ENCODE measurements around the gene CDKN2A.

Gene CDKN2A

DNA sequence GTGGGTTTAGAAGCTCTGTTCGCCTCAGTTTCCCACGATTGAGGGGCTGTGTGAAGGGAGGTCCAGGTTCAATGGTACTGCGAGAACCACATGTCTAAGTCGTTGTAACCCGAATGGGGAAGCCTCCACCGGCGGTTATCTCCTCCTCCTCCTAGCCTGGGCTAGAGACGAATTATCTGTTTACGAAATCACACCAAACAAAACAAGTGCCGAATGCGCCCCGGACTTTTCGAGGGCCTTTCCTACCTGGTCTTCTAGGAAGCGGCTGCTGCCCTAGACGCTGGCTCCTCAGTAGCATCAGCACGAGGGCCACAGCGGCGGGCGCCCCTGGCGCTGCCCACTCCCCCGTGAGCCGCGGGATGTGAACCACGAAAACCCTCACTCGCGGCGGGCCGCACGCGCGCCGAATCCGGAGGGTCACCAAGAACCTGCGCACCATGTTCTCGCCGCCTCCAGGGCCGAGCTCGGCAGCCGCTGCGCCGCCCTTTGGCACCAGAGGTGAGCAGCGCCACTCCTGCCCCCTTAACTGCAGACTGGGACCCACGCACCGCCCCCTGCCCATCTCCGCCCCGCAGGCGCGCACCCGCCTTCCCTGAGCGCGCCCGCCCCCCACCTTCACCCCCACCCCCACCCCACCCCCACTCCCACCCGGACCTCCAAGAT lies at the start of gene CDKN2A:
Gene CDKN2A, minus strand, starts transcription at position 500 of the 663 bp plus-strand sequence.
- Histone ChIP-seq H3K27ac (ENCODE audit: low read depth, low read length) (peak within 1 kb of the TSS; percentile 50), H3K4me3 (ENCODE audit: low read depth in 1 of 2, low read length in 2 of 2) (peak within 1 kb of the TSS; percentile 92 to 97), H3K9me3 (ENCODE audit: control insufficient read depth in 1 of 2, low read length in 2 of 2) (no peaks in the 10 kb centered on the region), H3K27me3 (ENCODE audit: control insufficient read depth in 1 of 2, insufficient read depth in 2 of 2, low read length in 2 of 2) (peaks cover 20 to 37% of the 10 kb centered on the region in 2 donors), H3K9ac (ENCODE audit: low read depth in 1 of 2, low read length in 2 of 2) (peak within 1 kb of the TSS; percentile 46 to 79), H3K4me1 (ENCODE audit: control insufficient read depth in 1 of 2, insufficient read depth in 2 of 2, low read length in 2 of 2) (peaks cover 0 to 13% of the 10 kb centered on the region in 2 donors), H3K36me3 (ENCODE audit: control insufficient read depth in 1 of 2, insufficient read depth in 2 of 2, low read length in 2 of 2) (no peaks in the 10 kb centered on the region)

DNA sequence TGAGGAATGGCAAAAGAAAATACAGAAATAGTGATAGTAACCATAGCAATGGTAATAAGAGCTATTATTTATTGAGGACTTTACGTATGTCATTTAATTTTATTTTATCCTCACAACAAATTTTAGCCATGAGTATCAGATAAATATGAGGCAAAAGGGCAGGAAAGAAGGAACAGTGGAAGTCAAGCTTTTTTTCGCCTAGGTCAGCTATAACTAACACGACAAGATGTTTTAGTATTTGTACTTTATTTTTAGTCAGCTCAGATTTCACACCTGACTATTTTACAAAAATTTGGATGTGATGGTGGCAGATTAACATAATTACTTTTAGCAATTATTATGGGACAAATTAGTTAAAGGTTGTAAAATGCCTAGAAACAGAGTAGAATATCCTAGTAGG lies 49.7 kb upstream of the CDKN2A start:
- Histone ChIP-seq H3K36me3 (ENCODE audit: control insufficient read depth in 1 of 2, insufficient read depth in 2 of 2, low read length in 2 of 2) (no peaks in the 10 kb centered on the region), H3K9me3 (ENCODE audit: control insufficient read depth in 1 of 2, low read length in 2 of 2) (no peaks in the 10 kb centered on the region), H3K4me3 (ENCODE audit: low read depth in 1 of 2, low read length in 2 of 2) (no peak overlapping the region), H3K27me3 (ENCODE audit: control insufficient read depth in 1 of 2, insufficient read depth in 2 of 2, low read length in 2 of 2) (no peaks in the 10 kb centered on the region), H3K27ac (ENCODE audit: low read depth, low read length) (no peak overlapping the region), H3K4me1 (ENCODE audit: control insufficient read depth in 1 of 2, insufficient read depth in 2 of 2, low read length in 2 of 2) (peaks cover 32 to 51% of the 10 kb centered on the region in 2 donors), H3K9ac (ENCODE audit: low read depth in 1 of 2, low read length in 2 of 2) (no peak overlapping the region)

DNA sequence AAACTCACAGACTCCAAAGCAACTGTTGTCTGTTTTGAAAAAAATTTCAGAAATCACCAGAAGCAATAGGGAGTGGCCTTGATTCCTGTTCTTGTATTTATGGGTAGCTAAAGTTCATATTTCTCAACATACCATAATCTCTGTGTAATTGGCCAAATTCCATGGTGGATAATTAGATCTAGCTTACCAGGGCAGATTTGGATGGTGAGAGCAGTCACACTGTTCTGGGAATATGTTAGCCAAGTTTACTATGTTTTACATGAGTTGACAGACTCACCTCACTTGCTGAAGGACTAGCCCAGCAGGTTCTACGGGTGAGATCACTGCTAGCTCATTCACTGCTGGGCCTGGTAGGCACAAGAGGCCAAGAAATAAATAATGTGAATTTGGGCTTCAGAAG lies 47.6 kb upstream of the CDKN2A start:
- H3K36me3 ChIP-seq (ENCODE audit: control insufficient read depth in 1 of 2, insufficient read depth in 2 of 2, low read length in 2 of 2) = no peaks in the 10 kb centered on the region

DNA sequence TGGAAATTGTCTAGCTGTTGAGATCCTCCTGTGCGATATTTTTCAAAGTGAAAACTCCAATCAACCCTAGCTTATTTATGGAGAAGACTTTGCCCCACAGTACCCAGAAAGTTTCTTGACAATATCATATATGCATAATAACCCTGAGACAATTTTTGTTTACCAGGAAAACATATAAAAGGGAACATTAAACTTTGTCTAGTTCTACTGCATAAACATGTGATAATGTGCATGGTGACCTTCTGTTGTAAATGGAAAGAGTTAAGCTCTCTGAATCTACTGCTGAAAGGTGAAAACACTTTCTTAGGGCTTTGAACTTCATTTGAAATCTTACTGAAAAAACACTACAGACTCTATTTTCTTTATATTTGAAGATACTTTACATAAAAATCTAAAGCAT lies 47.2 kb upstream of the CDKN2A start:
- Histone ChIP-seq H3K27ac (ENCODE audit: low read depth, low read length) (no peak overlapping the region), H3K4me1 (ENCODE audit: control insufficient read depth in 1 of 2, insufficient read depth in 2 of 2, low read length in 2 of 2) (peaks cover 23 to 53% of the 10 kb centered on the region in 2 donors), H3K27me3 (ENCODE audit: control insufficient read depth in 1 of 2, insufficient read depth in 2 of 2, low read length in 2 of 2) (no peaks in the 10 kb centered on the region), H3K9ac (ENCODE audit: low read depth in 1 of 2, low read length in 2 of 2) (no peak overlapping the region), H3K9me3 (ENCODE audit: control insufficient read depth in 1 of 2, low read length in 2 of 2) (no peaks in the 10 kb centered on the region), H3K36me3 (ENCODE audit: control insufficient read depth in 1 of 2, insufficient read depth in 2 of 2, low read length in 2 of 2) (no peaks in the 10 kb centered on the region), H3K4me3 (ENCODE audit: low read depth in 1 of 2, low read length in 2 of 2) (no peak overlapping the region)

More for the DNA sequence above, 47.6 kb upstream of the CDKN2A start:
- peaks cover 27 to 57% of the 10 kb centered on the region in 2 donors for H3K4me1 ChIP-seq (ENCODE audit: control insufficient read depth in 1 of 2, insufficient read depth in 2 of 2, low read length in 2 of 2)
- no peak overlapping the region for H3K27ac ChIP-seq (ENCODE audit: low read depth, low read length)
- H3K27me3 ChIP-seq (ENCODE audit: control insufficient read depth in 1 of 2, insufficient read depth in 2 of 2, low read length in 2 of 2) = no peaks in the 10 kb centered on the region
- H3K9ac ChIP-seq (ENCODE audit: low read depth in 1 of 2, low read length in 2 of 2) = no peak overlapping the region
- no peak overlapping the region for H3K4me3 ChIP-seq (ENCODE audit: low read depth in 1 of 2, low read length in 2 of 2)
- no peaks in the 10 kb centered on the region for H3K9me3 ChIP-seq (ENCODE audit: control insufficient read depth in 1 of 2, low read length in 2 of 2)

DNA sequence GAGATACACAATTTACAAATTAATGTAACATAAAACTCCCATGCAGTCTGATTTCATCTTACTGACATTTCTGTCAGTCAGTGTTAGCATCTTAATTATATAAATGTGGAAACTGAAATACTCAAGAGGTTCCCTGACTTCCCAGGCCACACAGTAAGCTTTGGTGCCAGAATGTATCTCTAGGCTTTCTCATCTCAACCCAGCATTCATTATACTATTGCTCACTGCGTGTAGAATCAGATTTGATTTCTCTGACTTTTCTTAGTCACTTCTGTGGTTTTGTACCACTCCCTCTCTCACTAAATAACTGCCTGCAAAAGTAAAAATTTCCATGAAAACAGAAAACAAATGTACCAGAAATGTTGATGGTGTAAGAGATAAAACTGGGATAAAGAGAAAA lies 46.6 kb upstream of the CDKN2A start:
- H3K36me3 ChIP-seq (ENCODE audit: control insufficient read depth in 1 of 2, insufficient read depth in 2 of 2, low read length in 2 of 2) = no peaks in the 10 kb centered on the region
- no peaks in the 10 kb centered on the region for H3K9me3 ChIP-seq (ENCODE audit: control insufficient read depth in 1 of 2, low read length in 2 of 2)
- no peak overlapping the region for H3K27ac ChIP-seq (ENCODE audit: low read depth, low read length)
- H3K27me3 ChIP-seq (ENCODE audit: control insufficient read depth in 1 of 2, insufficient read depth in 2 of 2, low read length in 2 of 2) = no peaks in the 10 kb centered on the region
- H3K4me3 ChIP-seq (ENCODE audit: low read depth in 1 of 2, low read length in 2 of 2) = no peak overlapping the region
- peaks cover 21 to 48% of the 10 kb centered on the region in 2 donors for H3K4me1 ChIP-seq (ENCODE audit: control insufficient read depth in 1 of 2, insufficient read depth in 2 of 2, low read length in 2 of 2)
- H3K9ac ChIP-seq (ENCODE audit: low read depth in 1 of 2, low read length in 2 of 2) = no peak overlapping the region

DNA sequence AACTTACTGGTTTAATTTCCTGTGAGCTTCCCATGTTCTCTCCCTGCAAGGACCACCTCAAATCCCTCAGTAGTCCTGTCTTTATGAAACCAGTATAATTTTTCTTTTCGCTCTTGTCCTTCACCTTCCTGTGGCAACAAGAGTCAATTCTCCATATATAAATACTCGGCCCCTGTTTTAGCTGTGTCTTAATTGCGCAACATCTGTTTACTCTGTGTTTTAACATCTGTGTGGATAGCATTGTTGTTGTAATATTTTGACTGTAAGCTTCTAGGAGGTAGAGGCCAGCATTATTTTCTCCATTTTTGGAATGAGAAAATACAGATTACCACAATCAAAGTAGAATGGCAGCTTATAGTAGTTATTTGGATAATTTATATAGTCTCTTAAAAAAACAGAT lies 45.1 kb upstream of the CDKN2A start:
- H3K9me3 ChIP-seq (ENCODE audit: control insufficient read depth in 1 of 2, low read length in 2 of 2) = no peaks in the 10 kb centered on the region
- no peak overlapping the region for H3K27ac ChIP-seq (ENCODE audit: low read depth, low read length)
- no peak overlapping the region for H3K4me3 ChIP-seq (ENCODE audit: low read depth in 1 of 2, low read length in 2 of 2)
- peaks cover 21 to 48% of the 10 kb centered on the region in 2 donors for H3K4me1 ChIP-seq (ENCODE audit: control insufficient read depth in 1 of 2, insufficient read depth in 2 of 2, low read length in 2 of 2)
- H3K27me3 ChIP-seq (ENCODE audit: control insufficient read depth in 1 of 2, insufficient read depth in 2 of 2, low read length in 2 of 2) = no peaks in the 10 kb centered on the region
- no peak overlapping the region for H3K9ac ChIP-seq (ENCODE audit: low read depth in 1 of 2, low read length in 2 of 2)
- no peaks in the 10 kb centered on the region for H3K36me3 ChIP-seq (ENCODE audit: control insufficient read depth in 1 of 2, insufficient read depth in 2 of 2, low read length in 2 of 2)

DNA sequence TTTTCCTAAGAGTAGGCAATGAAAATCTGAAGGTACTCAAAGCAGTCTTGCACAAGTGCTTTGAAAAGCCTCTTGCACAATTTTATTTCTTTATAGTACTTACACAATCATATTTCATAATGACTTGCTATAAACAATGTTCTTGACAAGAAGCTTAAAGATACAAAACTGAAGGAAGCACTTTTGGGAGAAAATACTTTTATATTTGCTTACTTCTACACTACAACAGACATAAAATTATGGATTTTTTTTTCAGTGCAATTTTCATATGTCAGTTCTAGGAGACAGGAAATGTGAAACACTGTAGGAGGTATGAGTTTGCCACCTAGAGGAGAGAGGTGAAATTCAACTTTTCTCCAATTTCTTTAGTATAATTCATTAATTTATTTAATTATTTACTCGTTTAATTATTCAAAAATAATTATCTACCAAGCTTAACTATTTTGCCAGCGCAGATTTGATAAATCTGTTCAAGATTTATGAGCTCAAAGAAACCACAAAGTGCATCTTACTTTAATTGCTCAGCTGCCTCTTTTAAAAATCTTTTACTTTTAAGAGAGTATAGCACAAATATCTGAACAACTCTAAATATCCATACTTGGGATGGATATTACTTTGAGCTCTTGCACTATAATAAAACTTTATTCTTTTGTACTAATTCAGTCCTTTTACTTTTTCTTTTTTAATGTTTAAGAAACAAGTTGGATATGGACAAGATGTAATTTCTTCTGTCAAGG lies 43.9 kb upstream of the CDKN2A start:
- no peak overlapping the region for H3K27ac ChIP-seq (ENCODE audit: low read depth, low read length)

DNA sequence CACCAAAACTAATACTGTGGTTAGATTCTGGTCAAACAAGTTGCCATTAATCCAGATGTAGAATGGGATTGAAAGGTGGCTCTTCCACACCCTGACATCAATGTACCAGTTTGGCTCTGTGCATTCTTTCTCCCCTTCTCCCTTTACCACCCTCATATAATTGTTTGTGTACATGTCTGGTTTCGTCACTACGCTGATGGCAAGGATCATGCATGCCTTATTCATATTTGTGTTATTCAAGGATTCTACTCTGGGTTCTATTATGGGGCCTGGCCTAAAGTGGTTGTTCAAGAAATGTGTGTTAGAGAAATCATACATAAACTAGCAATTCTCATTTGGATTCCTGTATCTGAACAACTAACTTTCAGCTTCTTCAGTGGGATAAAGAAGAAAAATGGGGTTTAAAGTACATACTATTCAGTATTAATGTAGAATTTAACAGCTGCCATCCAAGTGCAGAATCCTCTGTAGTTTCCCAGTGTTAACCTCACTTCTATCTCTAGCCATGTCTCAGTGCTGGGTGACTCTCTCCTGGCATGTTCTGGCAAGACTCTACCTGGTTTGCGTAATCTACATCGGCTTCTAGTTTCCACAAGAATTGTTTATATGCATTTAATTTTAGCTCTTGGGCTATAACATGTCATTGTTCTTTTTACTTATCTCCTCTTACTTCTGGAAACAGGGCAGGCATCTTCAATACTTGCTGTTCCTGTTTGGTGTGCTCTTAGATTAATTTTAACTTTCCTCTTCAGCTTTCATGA lies 42.9 kb upstream of the CDKN2A start:
- Histone ChIP-seq H3K9ac (ENCODE audit: low read depth in 1 of 2, low read length in 2 of 2) (no peak overlapping the region), H3K4me3 (ENCODE audit: low read depth in 1 of 2, low read length in 2 of 2) (no peak overlapping the region), H3K36me3 (ENCODE audit: control insufficient read depth in 1 of 2, insufficient read depth in 2 of 2, low read length in 2 of 2) (no peaks in the 10 kb centered on the region), H3K4me1 (ENCODE audit: control insufficient read depth in 1 of 2, insufficient read depth in 2 of 2, low read length in 2 of 2) (peaks cover 18 to 40% of the 10 kb centered on the region in 2 donors), H3K9me3 (ENCODE audit: control insufficient read depth in 1 of 2, low read length in 2 of 2) (no peaks in the 10 kb centered on the region), H3K27me3 (ENCODE audit: control insufficient read depth in 1 of 2, insufficient read depth in 2 of 2, low read length in 2 of 2) (no peaks in the 10 kb centered on the region), H3K27ac (ENCODE audit: low read depth, low read length) (no peak overlapping the region)

More for the DNA sequence above, 43.9 kb upstream of the CDKN2A start:
- Histone ChIP-seq H3K9me3 (ENCODE audit: control insufficient read depth in 1 of 2, low read length in 2 of 2) (no peaks in the 10 kb centered on the region), H3K4me1 (ENCODE audit: control insufficient read depth in 1 of 2, insufficient read depth in 2 of 2, low read length in 2 of 2) (peaks cover 21 to 48% of the 10 kb centered on the region in 2 donors), H3K4me3 (ENCODE audit: low read depth in 1 of 2, low read length in 2 of 2) (no peak overlapping the region), H3K36me3 (ENCODE audit: control insufficient read depth in 1 of 2, insufficient read depth in 2 of 2, low read length in 2 of 2) (no peaks in the 10 kb centered on the region), H3K9ac (ENCODE audit: low read depth in 1 of 2, low read length in 2 of 2) (no peak overlapping the region), H3K27me3 (ENCODE audit: control insufficient read depth in 1 of 2, insufficient read depth in 2 of 2, low read length in 2 of 2) (no peaks in the 10 kb centered on the region)

DNA sequence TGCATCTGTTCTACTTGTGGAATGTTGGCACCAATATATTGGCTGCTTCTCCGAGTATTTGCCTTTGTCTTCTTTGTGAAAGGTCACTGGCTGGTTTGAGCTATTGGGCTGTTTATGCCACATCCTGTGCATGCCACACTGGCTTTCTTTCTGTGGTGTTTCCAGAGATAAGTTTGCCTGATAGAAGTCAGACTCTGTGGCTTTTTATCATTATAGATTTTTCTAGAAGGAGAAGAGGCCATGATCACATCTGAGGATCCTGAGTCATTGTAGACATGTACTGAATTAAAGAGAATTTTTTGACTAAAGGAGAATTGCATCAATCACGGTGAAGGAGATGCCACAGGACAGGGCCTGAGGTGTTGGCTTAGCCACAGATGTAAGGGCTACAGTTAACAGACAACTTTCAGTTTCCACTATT lies 41.4 kb upstream of the CDKN2A start:
- Histone ChIP-seq H3K27ac (ENCODE audit: low read depth, low read length) (no peak overlapping the region), H3K4me3 (ENCODE audit: low read depth in 1 of 2, low read length in 2 of 2) (no peak overlapping the region), H3K9ac (ENCODE audit: low read depth in 1 of 2, low read length in 2 of 2) (no peak overlapping the region), H3K27me3 (ENCODE audit: control insufficient read depth in 1 of 2, insufficient read depth in 2 of 2, low read length in 2 of 2) (no peaks in the 10 kb centered on the region), H3K36me3 (ENCODE audit: control insufficient read depth in 1 of 2, insufficient read depth in 2 of 2, low read length in 2 of 2) (no peaks in the 10 kb centered on the region), H3K9me3 (ENCODE audit: control insufficient read depth in 1 of 2, low read length in 2 of 2) (no peaks in the 10 kb centered on the region), H3K4me1 (ENCODE audit: control insufficient read depth in 1 of 2, insufficient read depth in 2 of 2, low read length in 2 of 2) (peaks cover 16 to 26% of the 10 kb centered on the region in 2 donors)

Data from duodenal mucosa (tissue), 2 donors.